Testis (tissue), 2 donors: ENCODE data around the gene CYTH4.

Experiments
- POLR2A ChIP-seq: fragments of 450-650 bp; IDR thresholded peaks from one replicate; pipeline ENCODE4 v1.6.1; 2017; ENCODE audit warnings: antibody characterized with exemption, mild to moderate bottlenecking, moderate library complexity
- TF ChIP-seq, protein P1 (sequence below), 3 experiments: fragments of 450-650 bp in 2 of 3; fragments of 200-600 bp in 1 of 3; sonication (generic) in 1 of 3; IDR thresholded peaks; one replicate each; pipeline ENCODE4 v1.5.1; 2016 to 2019; ENCODE audit warnings: antibody characterized with exemption in 3 of 3, mild to moderate bottlenecking in 2 of 3, moderate library complexity in 1 of 3

DNA sequence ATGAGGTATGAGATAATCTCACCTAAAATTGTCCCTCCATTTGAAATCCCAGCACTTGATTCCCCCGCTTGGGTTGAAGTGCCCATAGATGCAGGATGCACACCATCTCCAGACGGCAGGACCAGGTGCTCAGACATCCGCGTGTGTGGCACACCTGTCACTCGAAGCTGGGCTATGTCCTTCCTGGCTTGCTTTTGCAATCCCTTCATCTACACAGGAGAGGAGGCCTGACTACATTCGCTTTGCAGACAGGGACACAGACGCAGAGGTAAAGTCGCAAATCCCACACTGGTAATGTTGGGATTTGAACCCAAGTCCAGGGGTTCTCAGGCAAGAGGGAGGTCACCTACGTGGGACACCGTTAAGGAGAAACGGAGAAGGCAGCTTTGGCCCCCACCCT is 7.2 kb upstream of the CYTH4 start:
- TF ChIP-seq, protein P1, sequence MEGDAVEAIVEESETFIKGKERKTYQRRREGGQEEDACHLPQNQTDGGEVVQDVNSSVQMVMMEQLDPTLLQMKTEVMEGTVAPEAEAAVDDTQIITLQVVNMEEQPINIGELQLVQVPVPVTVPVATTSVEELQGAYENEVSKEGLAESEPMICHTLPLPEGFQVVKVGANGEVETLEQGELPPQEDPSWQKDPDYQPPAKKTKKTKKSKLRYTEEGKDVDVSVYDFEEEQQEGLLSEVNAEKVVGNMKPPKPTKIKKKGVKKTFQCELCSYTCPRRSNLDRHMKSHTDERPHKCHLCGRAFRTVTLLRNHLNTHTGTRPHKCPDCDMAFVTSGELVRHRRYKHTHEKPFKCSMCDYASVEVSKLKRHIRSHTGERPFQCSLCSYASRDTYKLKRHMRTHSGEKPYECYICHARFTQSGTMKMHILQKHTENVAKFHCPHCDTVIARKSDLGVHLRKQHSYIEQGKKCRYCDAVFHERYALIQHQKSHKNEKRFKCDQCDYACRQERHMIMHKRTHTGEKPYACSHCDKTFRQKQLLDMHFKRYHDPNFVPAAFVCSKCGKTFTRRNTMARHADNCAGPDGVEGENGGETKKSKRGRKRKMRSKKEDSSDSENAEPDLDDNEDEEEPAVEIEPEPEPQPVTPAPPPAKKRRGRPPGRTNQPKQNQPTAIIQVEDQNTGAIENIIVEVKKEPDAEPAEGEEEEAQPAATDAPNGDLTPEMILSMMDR (IDR thresholded peaks at IDR 0.05), result no peak
- TF ChIP-seq POLR2A, result no peak
